GM12878 (cell line): ENCODE results near the gene SLC24A3.

Experiments used
- ETV6 ChIP-seq, 2 experiments: fragments of 450-650 bp in 1 of 2; IDR thresholded peaks in 1 of 2; conservative IDR thresholded peaks in 1 of 2; 2 replicates each; pipeline ENCODE4 v1.6.1; 2014; ENCODE audit warnings: antibody characterized with exemption in 1 of 2, borderline replicate concordance in 1 of 2, low read depth in 1 of 2, mild to moderate bottlenecking in 1 of 2, moderate library complexity in 1 of 2
- RFX5 ChIP-seq: IDR thresholded peaks from 2 replicates; pipeline ENCODE4 v1.6.1; 2011; ENCODE audit warnings: low read depth, low read length, improper control_type of control experiment

DNA sequence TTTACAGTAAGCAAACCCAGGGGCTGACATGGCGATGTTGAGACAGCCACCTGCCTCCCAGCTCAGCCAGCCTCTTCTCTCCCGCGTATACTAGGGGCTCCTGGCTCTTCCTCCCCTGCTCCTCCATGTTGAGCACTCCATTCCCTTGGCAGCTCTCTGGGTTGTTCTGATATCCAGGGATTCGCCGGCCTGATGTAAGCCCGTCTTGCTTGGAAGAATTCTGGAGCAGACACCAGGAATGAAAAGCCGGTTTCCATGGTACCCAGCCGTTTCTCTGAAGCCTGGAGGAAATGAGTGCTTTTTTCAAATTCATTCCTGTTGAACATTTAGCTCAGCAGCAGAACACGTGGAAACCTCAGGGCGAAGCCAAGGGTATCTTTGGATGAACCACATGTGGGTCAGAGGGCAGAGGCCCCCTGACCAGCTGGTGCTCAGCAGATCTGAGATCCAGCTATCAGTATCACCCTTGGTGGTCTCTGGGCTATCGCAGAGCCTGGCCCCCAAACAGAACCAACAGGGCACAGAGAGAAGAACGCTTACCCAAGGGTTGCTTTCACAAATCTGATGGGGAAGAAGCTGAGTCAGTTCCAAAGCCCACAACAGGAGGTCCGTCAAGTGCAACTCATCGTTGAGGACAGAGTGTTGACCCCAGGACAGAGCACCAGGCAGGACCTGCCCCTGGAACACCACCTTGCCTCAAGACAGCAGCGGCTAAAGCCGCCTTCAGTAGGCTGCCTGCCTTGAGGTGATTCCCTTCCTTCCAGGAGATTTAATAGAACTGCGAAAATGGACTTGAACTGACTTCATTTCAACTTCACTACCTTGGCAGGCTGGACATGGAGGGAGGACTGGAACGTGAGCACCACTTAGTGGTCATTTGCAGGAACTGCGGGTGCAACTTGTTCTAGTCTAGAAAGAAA lies 449.5 kb downstream of the SLC24A3 start:
- TF ChIP-seq RFX5 (no peak), ETV6 (conservative IDR thresholded peaks at IDR 0.05 in 1 of 2, IDR thresholded peaks at IDR 0.05 in 1 of 2; ENCODE audit: borderline replicate concordance in 1 of 2, low read depth in 1 of 2) (no peak)
